ENCODE data around the gene TTLL6.

Gene TTLL6

DNA sequence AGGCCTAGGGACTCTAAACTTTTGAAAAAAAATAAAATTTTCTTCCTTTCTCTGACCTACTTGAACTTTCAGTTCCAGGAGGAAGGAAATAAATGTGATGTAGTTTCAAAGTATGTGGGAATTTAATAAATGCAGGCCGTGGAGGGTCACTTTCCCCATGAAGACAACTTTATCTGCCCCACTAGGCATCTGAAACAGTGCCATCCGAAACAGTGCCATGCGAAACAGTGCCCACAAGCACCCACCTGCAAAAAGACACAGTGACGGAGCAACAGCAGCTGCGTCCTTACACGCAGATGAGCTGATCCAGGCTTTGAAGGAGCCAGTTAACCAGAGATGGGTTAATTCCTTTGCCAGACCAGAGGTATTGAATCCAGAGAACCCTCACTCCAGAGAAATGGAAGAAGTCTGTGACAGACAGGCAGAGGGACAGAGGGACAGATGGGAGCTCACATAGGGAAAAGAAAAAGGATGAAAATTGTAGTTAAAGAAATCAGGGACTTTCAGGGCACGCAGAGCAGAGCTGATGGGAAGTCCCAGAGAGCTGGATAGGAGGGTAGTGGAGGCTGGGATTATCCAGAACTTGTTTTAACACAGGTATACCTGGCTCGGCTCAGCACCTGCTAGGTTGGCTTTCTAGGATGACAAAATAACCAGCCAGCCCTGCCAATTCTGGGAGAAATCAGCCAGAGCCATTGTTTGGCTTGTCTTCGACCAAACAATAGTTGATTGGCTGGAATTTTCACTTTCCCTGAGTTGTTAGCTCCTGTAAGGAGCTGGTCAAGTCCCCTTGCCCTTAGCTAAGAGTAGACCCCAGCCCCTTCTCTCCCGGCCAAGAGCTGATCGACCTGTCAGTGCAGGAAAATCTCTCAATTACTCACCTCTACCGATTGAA is 71.4 kb downstream of the TTLL6 start:
- TF ChIP-seq, protein P1, sequence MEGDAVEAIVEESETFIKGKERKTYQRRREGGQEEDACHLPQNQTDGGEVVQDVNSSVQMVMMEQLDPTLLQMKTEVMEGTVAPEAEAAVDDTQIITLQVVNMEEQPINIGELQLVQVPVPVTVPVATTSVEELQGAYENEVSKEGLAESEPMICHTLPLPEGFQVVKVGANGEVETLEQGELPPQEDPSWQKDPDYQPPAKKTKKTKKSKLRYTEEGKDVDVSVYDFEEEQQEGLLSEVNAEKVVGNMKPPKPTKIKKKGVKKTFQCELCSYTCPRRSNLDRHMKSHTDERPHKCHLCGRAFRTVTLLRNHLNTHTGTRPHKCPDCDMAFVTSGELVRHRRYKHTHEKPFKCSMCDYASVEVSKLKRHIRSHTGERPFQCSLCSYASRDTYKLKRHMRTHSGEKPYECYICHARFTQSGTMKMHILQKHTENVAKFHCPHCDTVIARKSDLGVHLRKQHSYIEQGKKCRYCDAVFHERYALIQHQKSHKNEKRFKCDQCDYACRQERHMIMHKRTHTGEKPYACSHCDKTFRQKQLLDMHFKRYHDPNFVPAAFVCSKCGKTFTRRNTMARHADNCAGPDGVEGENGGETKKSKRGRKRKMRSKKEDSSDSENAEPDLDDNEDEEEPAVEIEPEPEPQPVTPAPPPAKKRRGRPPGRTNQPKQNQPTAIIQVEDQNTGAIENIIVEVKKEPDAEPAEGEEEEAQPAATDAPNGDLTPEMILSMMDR (IDR thresholded peaks at IDR 0.05; ENCODE audit: low read depth, low read length), result no peak
- Histone ChIP-seq H3K27me3 (ENCODE audit: insufficient read depth, low read depth, severe bottlenecking) (peaks cover 99% of the 10 kb centered on the region), H3K4me3 (ENCODE audit: low read depth, low read length) (no peak overlapping the region), H3K9me3 (ENCODE audit: severe bottlenecking) (peaks cover 21% of the 10 kb centered on the region), H3K27ac (no peak overlapping the region), H3K36me3 (no peaks in the 10 kb centered on the region)
- DNase-seq, result no peak

DNA sequence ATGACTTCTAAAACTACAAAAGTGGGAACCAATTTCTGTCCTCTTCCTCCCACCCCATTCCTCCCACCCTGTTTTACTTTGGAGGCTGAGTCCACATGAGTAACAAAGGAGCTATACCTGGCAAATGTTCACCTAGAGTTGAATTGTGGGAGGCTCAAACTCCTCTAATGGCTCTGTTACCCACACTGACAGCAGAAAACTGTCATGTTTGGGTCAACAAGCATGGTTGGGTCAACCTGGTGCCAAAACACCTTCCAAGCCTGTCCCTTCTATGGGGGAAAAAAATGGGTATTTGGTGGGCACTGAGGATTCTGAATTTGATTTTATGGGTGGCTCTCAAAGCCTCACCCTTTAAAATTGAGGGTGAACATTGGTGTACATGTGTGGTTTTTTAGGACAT is 76.5 kb downstream of the TTLL6 start:
- H3K27ac ChIP-seq, result no peak overlapping the region
- H3K27me3 ChIP-seq (ENCODE audit: insufficient read depth, low read depth, severe bottlenecking), result peaks cover 98% of the 10 kb centered on the region
- TF ChIP-seq, protein P1 (IDR thresholded peaks at IDR 0.05; ENCODE audit: low read depth, low read length), result no peak
- H3K9me3 ChIP-seq (ENCODE audit: severe bottlenecking), result peaks cover 28% of the 10 kb centered on the region
- no peak overlapping the region for H3K4me3 ChIP-seq (ENCODE audit: low read depth, low read length)
- H3K36me3 ChIP-seq, result no peaks in the 10 kb centered on the region
- DNase-seq, result no peak

DNA sequence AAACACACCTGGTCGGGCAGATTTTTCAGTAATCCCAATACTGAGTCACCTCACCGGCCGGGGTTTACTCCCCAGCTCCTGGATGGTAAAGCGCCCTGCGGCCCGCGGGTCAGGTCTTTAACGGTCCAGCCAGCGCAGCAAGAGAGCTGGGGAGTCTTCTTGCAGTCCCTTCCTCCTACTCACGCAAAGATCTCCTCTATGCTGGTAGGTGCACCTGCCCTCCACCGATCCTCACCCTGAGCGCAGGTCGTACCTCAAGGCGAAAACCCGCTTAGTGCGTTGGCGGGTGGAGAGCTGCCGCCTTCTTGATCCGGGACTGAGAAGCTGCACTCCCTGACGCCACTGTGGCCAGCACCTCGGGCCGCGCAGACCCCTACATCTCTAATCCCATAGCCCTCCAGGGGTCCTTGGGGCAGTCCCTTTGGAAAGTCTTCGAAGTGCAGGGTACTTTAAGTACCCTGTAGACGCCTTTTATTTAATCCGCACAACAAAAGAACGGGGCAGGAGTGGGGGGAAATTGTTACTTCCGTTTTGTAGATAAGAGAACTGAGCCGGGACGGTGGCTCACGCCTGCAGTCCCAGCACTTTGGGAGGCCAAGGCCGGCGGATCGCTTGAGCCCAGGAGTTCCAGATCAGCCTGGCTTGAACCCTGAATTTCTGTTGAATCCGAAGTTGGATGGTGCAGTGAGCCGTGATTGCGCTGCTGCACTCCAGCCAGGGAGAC is 78.1 kb downstream of the TTLL6 start:
- Histone ChIP-seq H3K9me3 (ENCODE audit: severe bottlenecking) (peaks cover 28% of the 10 kb centered on the region), H3K27ac (no peak overlapping the region), H3K27me3 (ENCODE audit: insufficient read depth, low read depth, severe bottlenecking) (peaks cover 99% of the 10 kb centered on the region), H3K36me3 (no peaks in the 10 kb centered on the region), H3K4me3 (ENCODE audit: low read depth, low read length) (peak overlapping the region; percentile 2; the same call in 1 of the 2 replicates)
- TF ChIP-seq, protein P1 (IDR thresholded peaks at IDR 0.05; ENCODE audit: low read depth, low read length), result no peak
- peak; percentile 39 for DNase-seq

DNA sequence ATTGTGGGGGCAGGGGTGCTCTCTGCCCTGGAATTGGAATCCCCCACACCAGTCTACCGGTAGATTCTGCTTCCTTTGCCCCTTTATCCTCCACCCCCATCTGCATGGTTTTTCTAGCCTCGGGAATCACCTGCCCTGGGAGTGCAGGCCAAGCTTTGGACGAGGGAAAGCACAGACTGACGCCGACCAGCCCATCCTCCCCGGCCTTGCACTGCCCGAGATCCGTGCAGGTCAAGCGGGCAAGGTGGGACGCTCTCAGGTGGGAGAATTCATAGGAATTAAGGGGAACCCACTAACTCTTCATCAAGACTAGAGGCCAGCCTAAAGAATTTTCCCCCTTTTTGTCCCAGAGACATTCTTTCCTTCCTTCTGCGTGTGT is 78.6 kb downstream of the TTLL6 start:
- no peak for DNase-seq
- peaks cover 99% of the 10 kb centered on the region for H3K27me3 ChIP-seq (ENCODE audit: insufficient read depth, low read depth, severe bottlenecking)
- H3K9me3 ChIP-seq (ENCODE audit: severe bottlenecking), result peaks cover 29% of the 10 kb centered on the region
- H3K27ac ChIP-seq, result no peak overlapping the region
- no peak overlapping the region for H3K4me3 ChIP-seq (ENCODE audit: low read depth, low read length)
- TF ChIP-seq, protein P1 (IDR thresholded peaks at IDR 0.05; ENCODE audit: low read depth, low read length), result no peak
- no peaks in the 10 kb centered on the region for H3K36me3 ChIP-seq

DNA sequence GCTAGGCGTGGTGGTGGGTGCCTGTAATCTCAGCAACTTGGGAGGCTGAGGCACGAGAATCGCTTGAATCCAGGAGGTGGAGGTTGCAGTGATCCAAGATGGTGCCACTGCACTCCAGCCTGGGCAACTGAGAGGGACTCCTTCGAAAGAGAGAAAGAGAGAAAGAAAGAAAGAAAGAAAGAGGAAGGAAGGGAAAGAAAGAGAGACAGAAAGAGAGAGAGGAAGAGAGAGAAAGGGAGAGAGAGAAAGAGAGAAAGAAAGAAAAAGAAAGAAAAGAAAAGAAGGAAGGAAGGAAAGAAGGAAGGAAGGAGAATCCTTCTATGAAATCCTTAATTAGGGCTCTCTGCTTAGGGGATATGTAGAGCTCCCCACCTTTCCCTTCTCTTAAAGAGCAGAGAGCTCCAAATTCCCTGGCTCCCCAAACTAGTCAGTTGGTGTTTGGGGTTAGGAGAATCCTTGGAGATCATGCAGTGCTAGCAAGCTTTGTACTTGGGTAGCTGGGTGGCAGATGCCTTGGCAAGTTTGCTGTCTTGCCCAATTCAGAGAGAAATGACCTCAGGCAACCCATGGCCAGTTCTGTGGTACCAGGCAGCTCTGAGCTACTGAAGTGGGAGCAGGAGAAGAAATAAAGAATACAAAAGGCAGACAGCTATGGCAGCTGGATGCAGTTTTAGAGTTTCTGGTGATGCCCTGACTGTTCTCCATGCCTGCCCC is 79.5 kb downstream of the TTLL6 start:
- no peak for DNase-seq
- Histone ChIP-seq H3K36me3 (no peaks in the 10 kb centered on the region), H3K27ac (no peak overlapping the region), H3K4me3 (ENCODE audit: low read depth, low read length) (no peak overlapping the region), H3K9me3 (ENCODE audit: severe bottlenecking) (peaks cover 33% of the 10 kb centered on the region), H3K27me3 (ENCODE audit: insufficient read depth, low read depth, severe bottlenecking) (peaks cover 99% of the 10 kb centered on the region)
- TF ChIP-seq, protein P1 (IDR thresholded peaks at IDR 0.05; ENCODE audit: low read depth, low read length), result no peak
